GM12878 (cell line): ENCODE results near the gene BPNT1. TPM values are rescaled to one million over a fixed set of nuclear protein-coding genes. Genes with fewer than 3 reads are reported as not detected.

Experiments used
- ATAC-seq: fragments of 200-7000 bp; cut with Tn5 transposase; 3 replicates; pipeline ENCODE4 v1.9.1; 2020; ENCODE audit warnings: mild to moderate bottlenecking, moderate library complexity
- BruUV-seq: library from RNA; stranded (reverse); fragments of 400-500 nt; replicated peaks from 2 replicates; lab custom pipeline; 2021; lab: Mats Ljungman, UMichigan
- CTCF ChIA-PET: fragments of 300-600 bp; sonication (Branson Sonifier 250); formaldehyde crosslinking; extraction: SDS; loops from one replicate; lab custom pipeline; 2021; ENCODE audit warnings: inconsistent platforms; lab: Yijun Ruan, JAX
- POLR2A ChIA-PET: fragments of 350-600 bp; formaldehyde crosslinking; extraction: SDS; loops from one replicate; lab custom pipeline; 2021; ENCODE audit warnings: inconsistent platforms; lab: Charles Lee
- RAD21 ChIA-PET: fragments of 300-600 bp; sonication (Branson Sonifier 250); formaldehyde crosslinking; loops from one replicate; lab custom pipeline; 2023; ENCODE audit warnings: antibody characterized with exemption; ENCODE audit not compliant: unreplicated experiment; lab: Charles Lee
- SMC1A ChIA-PET: fragments of 300-600 bp; sonication (Branson Sonifier 250); formaldehyde crosslinking; loops from one replicate; lab custom pipeline; 2023; ENCODE audit not compliant: unreplicated experiment, uncharacterized antibody; lab: Charles Lee
- DNase-seq: peaks from one replicate; pipeline ENCODE4 v3.0.0-alpha.2; 2011; ENCODE audit warnings: low read depth, low spot score
- FAIRE-seq: peaks from 3 replicates; lab custom pipeline; 2011; peaks lifted over from hg19 to GRCh38; lab: Jason Lieb, UNC
- H2AFZ ChIP-seq: 2 replicates; pipeline ENCODE4 v1.6.0; 2011; ENCODE audit warnings: low read depth, low read length, control low read depth; ENCODE audit not compliant: control insufficient read depth
- H3K27ac ChIP-seq: 2 replicates; pipeline ENCODE4 v1.5.1; 2011; ENCODE audit warnings: control low read depth; ENCODE audit not compliant: control insufficient read depth, insufficient read depth
- H3K27me3 ChIP-seq, 2 experiments: replicated peaks in 1 of 2; 2 replicates each; pipeline versions ENCODE4 v1.6.0 to v1.6.1; 2011; ENCODE audit warnings: low read length in 1 of 2; ENCODE audit not compliant: control insufficient read depth in 2 of 2, insufficient read depth in 2 of 2
- H3K36me3 ChIP-seq, 2 experiments: 2 replicates each; pipeline ENCODE4 v1.5.1; 2011; ENCODE audit warnings: low read length in 1 of 2; ENCODE audit not compliant: control insufficient read depth in 2 of 2, insufficient read depth in 2 of 2
- H3K4me1 ChIP-seq: 2 replicates; pipeline ENCODE4 v1.6.1; 2011; ENCODE audit warnings: mild to moderate bottlenecking, low read length, moderate library complexity, mixed read lengths; ENCODE audit not compliant: control insufficient read depth, insufficient read depth
- H3K4me2 ChIP-seq: 2 replicates; pipeline ENCODE4 v1.6.0; 2011; ENCODE audit warnings: control low read depth; ENCODE audit not compliant: control insufficient read depth, insufficient read depth
- H3K4me3 ChIP-seq: fragments of 200-600 bp; sonication (generic); 2 replicates; pipeline ENCODE4 v1.5.1; 2016
- H3K79me2 ChIP-seq: 2 replicates; pipeline ENCODE4 v1.6.0; 2011; ENCODE audit warnings: low read length; ENCODE audit not compliant: control insufficient read depth, insufficient read depth
- H3K9ac ChIP-seq: 2 replicates; pipeline ENCODE4 v1.8.0; 2011; ENCODE audit warnings: low read length, control low read depth, mixed read lengths; ENCODE audit not compliant: control insufficient read depth, insufficient read depth
- H3K9me3 ChIP-seq: replicated peaks from 3 replicates; pipeline ENCODE4 v1.5.1; 2011; ENCODE audit warnings: mild to moderate bottlenecking, low read length; ENCODE audit not compliant: control insufficient read depth, insufficient read depth
- H4K20me1 ChIP-seq: 2 replicates; pipeline ENCODE4 v1.6.0; 2011; ENCODE audit not compliant: control insufficient read depth, insufficient read depth
- BCL3 ChIP-seq: IDR thresholded peaks from 2 replicates; pipeline ENCODE4 v1.6.1; 2011; ENCODE audit warnings: borderline replicate concordance, low read depth, mild to moderate bottlenecking, moderate library complexity, low read length; ENCODE audit not compliant: insufficient read depth, poor library complexity, severe bottlenecking
- BHLHE40 ChIP-seq, 2 experiments: fragments of 450-650 bp in 1 of 2; IDR thresholded peaks; 2 replicates each; pipeline ENCODE4 v1.6.1; 2011 to 2017; ENCODE audit warnings: low read depth in 2 of 2, borderline replicate concordance in 1 of 2, improper control_type of control experiment in 1 of 2, low read length in 1 of 2, mild to moderate bottlenecking in 1 of 2
- CREB1 ChIP-seq: IDR thresholded peaks from 2 replicates; pipeline ENCODE4 v1.6.1; 2012; ENCODE audit warnings: low read depth, mild to moderate bottlenecking, inconsistent platforms
- ETV6 ChIP-seq, 2 experiments: fragments of 450-650 bp in 1 of 2; IDR thresholded peaks in 1 of 2; conservative IDR thresholded peaks in 1 of 2; 2 replicates each; pipeline ENCODE4 v1.6.1; 2014; ENCODE audit warnings: antibody characterized with exemption in 1 of 2, borderline replicate concordance in 1 of 2, low read depth in 1 of 2, mild to moderate bottlenecking in 1 of 2, moderate library complexity in 1 of 2
- GABPA ChIP-seq: IDR thresholded peaks from 2 replicates; pipeline ENCODE4 v1.6.1; 2014; ENCODE audit warnings: antibody characterized with exemption, low read depth, mild to moderate bottlenecking, inconsistent platforms
- IRF4 ChIP-seq: IDR thresholded peaks from 2 replicates; pipeline ENCODE4 v1.6.1; 2011; ENCODE audit warnings: low read depth, low read length
- MXI1 ChIP-seq: fragments of 150-350 bp; IDR thresholded peaks from 2 replicates; pipeline ENCODE4 v1.6.1; 2011; ENCODE audit warnings: low read depth, mild to moderate bottlenecking, inconsistent platforms, low read length, improper control_type of control experiment
- NFYA ChIP-seq: IDR thresholded peaks from 2 replicates; pipeline ENCODE4 v1.6.1; 2011; ENCODE audit warnings: low read depth, mild to moderate bottlenecking, low read length, improper control_type of control experiment, borderline replicate concordance
- RFX5 ChIP-seq: IDR thresholded peaks from 2 replicates; pipeline ENCODE4 v1.6.1; 2011; ENCODE audit warnings: low read depth, low read length, improper control_type of control experiment
- SMAD5 ChIP-seq: IDR thresholded peaks from 2 replicates; pipeline ENCODE4 v1.6.1; 2016; ENCODE audit warnings: antibody characterized with exemption, low read depth
- SREBF1 ChIP-seq: IDR thresholded peaks from 2 replicates; pipeline ENCODE4 v1.6.1; 2012; ENCODE audit warnings: mild to moderate bottlenecking, low read length
- SUPT20H ChIP-seq: IDR thresholded peaks from 2 replicates; pipeline ENCODE4 v1.6.1; 2011; ENCODE audit warnings: low read depth, mild to moderate bottlenecking, low read length, moderate library complexity, borderline replicate concordance; ENCODE audit not compliant: control insufficient read depth
- TCF7 ChIP-seq: IDR thresholded peaks from 2 replicates; pipeline ENCODE4 v1.6.1; 2014; ENCODE audit warnings: antibody characterized with exemption, borderline replicate concordance
- WGBS: methylation state at CpG from one replicate; pipeline ENCODE4 v1.1.6; 2016; ENCODE audit warnings: low lambda C conversion rate; ENCODE audit not compliant: insufficient replicate concordance, insufficient coverage; ENCODE audit errors: missing lambda C conversion rate; 5-methylcytosine and 5-hydroxymethylcytosine counted together
- in situ Hi-C: fragments of 300-500 bp; cut with MboI; formaldehyde crosslinking; loops from 9 replicates; pipeline ENCODE4 v1.14.3; 2018; ENCODE audit warnings: mixed read lengths
- intact Hi-C: fragments of 100-400 bp; cut with micrococcal nuclease; formaldehyde crosslinking; loops from one replicate; pipeline ENCODE4 v1.14.2; 2022; ENCODE audit not compliant: unreplicated experiment
- polyA plus RNA-seq, 11 experiments: library from polyadenylated mRNA; depleted of rRNA in 4 of 11; unstranded in 6 of 11; stranded (reverse) in 5 of 11; fragments of >200 nt; fragmentation: Nextera tagmentation in 4 of 11; fragmentation: Illumina TruSeq in 1 of 11; extraction: Ambion mirVana in 4 of 11; extraction: Trizol in 1 of 11; gene quantifications; 1 replicate in 1 of 11; 2 replicates in 10 of 11; pipeline versions ENCODE4 v1.2.1 to v1.2.3, GENCODE V29; 2011 to 2016; ENCODE audit warnings: inconsistent platforms in 2 of 11, missing spikeins in 2 of 11, low read depth in 1 of 11
- total RNA-seq, 4 experiments: library from RNA; depleted of rRNA in 3 of 4; stranded (reverse); fragments of >200 nt in 3 of 4; fragmentation: Illumina TruSeq in 1 of 4; extraction: Trizol in 1 of 4; gene quantifications; 2 replicates each; pipeline versions ENCODE4 v1.2.1 to v1.2.3, GENCODE V29; 2013 to 2021
- TF ChIP-seq, protein P1 (sequence below): fragments of 450-650 bp; IDR thresholded peaks from 2 replicates; pipeline ENCODE4 v1.6.1; 2018; ENCODE audit warnings: mild to moderate bottlenecking, low read depth, moderate library complexity; ENCODE audit not compliant: partially characterized antibody

Gene BPNT1
- total and polyA plus RNA-seq, 10 of the 15 experiments (the other 5 are each of a cell fraction or from before 2014, with no cell fraction given), result 35.5 to 78.4 (median 45.4) TPM

- Histone ChIP-seq H3K4me3 (no peak overlapping the region), H3K4me1 (no peaks in the 10 kb centered on the region), H3K9ac (no peak overlapping the region), H3K27me3 (no peaks in the 10 kb centered on the region), H3K4me2 (no peak overlapping the region), H3K27ac (no peak overlapping the region), H3K79me2 (no peaks in the 10 kb centered on the region), H3K9me3 (no peaks in the 10 kb centered on the region), H3K36me3 (peaks cover 3 to 39% of the 10 kb centered on the region in 2 experiments), H2AFZ (no peak overlapping the region), H4K20me1 (no peaks in the 10 kb centered on the region)
- POLR2A ChIA-PET, result no interaction called here
- ATAC-seq, result no peak
- in situ Hi-C loops (no loop called here), intact Hi-C loops (no loop called here)
- no peak for FAIRE-seq
- DNase-seq, result no peak
- RAD21 ChIA-PET, result no interaction called here
- WGBS, result 86% methylated on average over 4 of the region's 4 CpGs
- BruUV-seq, result no TSS peak
- SMC1A ChIA-PET, result interaction anchor here (1.2 kb wide), 1 partner anchor 116 kb away, joined by 3 read pairs; no protein-coding TSS in a partner anchor
- CTCF ChIA-PET, result interaction anchor here (1.3 kb wide), 1 partner anchor 17 kb away, joined by 4 read pairs; no protein-coding TSS in a partner anchor
- TF ChIP-seq SMAD5, result no peak
- no peak for TF ChIP-seq GABPA
- TF ChIP-seq CREB1, result no peak
- no peak for TF ChIP-seq SUPT20H
- TF ChIP-seq, protein P1, sequence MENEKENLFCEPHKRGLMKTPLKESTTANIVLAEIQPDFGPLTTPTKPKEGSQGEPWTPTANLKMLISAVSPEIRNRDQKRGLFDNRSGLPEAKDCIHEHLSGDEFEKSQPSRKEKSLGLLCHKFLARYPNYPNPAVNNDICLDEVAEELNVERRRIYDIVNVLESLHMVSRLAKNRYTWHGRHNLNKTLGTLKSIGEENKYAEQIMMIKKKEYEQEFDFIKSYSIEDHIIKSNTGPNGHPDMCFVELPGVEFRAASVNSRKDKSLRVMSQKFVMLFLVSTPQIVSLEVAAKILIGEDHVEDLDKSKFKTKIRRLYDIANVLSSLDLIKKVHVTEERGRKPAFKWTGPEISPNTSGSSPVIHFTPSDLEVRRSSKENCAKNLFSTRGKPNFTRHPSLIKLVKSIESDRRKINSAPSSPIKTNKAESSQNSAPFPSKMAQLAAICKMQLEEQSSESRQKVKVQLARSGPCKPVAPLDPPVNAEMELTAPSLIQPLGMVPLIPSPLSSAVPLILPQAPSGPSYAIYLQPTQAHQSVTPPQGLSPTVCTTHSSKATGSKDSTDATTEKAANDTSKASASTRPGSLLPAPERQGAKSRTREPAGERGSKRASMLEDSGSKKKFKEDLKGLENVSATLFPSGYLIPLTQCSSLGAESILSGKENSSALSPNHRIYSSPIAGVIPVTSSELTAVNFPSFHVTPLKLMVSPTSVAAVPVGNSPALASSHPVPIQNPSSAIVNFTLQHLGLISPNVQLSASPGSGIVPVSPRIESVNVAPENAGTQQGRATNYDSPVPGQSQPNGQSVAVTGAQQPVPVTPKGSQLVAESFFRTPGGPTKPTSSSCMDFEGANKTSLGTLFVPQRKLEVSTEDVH, result no peak
- no peak for TF ChIP-seq BCL3
- TF ChIP-seq RFX5, result no peak
- TF ChIP-seq TCF7, result no peak
- no peak for TF ChIP-seq NFYA
- no peak for TF ChIP-seq BHLHE40 (IDR thresholded peaks at IDR 0.05; ENCODE audit: borderline replicate concordance in 1 of 2, low read depth in 2 of 2, low read length in 1 of 2)
- TF ChIP-seq SREBF1, result no peak
- no peak for TF ChIP-seq IRF4
- no peak for TF ChIP-seq ETV6 (conservative IDR thresholded peaks at IDR 0.05 in 1 of 2, IDR thresholded peaks at IDR 0.05 in 1 of 2; ENCODE audit: borderline replicate concordance in 1 of 2, low read depth in 1 of 2)
- TF ChIP-seq MXI1, result no peak
Observed at GRCh38 chr1:220028346-220028895, 61.2 kb downstream of the BPNT1 start.
